ENCODE data around the gene CRABP1. TPM values are rescaled to one million over a fixed set of nuclear protein-coding genes. Genes with fewer than 3 reads are reported as not detected.
"Not testable (repeated sequence)": the region's sequence is repeated elsewhere in the genome, so short reads cannot be mapped to it uniquely, and the experiment has no call there.

CRABP1 gene
- total RNA-seq, 1 donor = not detected

DNA sequence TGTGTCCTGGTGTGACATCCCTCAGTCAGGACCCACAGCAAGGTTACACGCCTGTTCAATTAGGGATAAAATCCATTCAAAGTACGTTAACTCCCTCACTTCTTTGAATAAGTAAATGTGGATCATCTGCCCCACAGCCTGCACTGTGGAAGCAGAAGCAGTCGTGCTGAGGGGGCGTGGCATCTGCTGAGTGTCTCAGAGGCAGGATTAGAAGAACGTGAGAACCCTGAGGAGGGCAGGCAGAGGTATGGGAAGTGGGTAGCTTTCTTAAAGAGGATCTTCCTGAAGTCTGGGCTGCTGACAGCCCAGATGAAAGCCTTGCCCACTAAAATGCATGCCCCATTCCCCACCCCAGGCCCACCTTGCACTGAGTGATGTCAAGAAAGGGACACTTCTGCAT is 28.5 kb downstream of the CRABP1 start:
- TF ChIP-seq, protein P1, sequence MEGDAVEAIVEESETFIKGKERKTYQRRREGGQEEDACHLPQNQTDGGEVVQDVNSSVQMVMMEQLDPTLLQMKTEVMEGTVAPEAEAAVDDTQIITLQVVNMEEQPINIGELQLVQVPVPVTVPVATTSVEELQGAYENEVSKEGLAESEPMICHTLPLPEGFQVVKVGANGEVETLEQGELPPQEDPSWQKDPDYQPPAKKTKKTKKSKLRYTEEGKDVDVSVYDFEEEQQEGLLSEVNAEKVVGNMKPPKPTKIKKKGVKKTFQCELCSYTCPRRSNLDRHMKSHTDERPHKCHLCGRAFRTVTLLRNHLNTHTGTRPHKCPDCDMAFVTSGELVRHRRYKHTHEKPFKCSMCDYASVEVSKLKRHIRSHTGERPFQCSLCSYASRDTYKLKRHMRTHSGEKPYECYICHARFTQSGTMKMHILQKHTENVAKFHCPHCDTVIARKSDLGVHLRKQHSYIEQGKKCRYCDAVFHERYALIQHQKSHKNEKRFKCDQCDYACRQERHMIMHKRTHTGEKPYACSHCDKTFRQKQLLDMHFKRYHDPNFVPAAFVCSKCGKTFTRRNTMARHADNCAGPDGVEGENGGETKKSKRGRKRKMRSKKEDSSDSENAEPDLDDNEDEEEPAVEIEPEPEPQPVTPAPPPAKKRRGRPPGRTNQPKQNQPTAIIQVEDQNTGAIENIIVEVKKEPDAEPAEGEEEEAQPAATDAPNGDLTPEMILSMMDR (IDR thresholded peaks at IDR 0.05; ENCODE audit: insufficient read depth, low read length) = no peak
- H3K4me3 ChIP-seq (ENCODE audit: low read depth, low read length) = no peak overlapping the region
- no peak for DNase-seq (ENCODE audit: low read depth)

DNA sequence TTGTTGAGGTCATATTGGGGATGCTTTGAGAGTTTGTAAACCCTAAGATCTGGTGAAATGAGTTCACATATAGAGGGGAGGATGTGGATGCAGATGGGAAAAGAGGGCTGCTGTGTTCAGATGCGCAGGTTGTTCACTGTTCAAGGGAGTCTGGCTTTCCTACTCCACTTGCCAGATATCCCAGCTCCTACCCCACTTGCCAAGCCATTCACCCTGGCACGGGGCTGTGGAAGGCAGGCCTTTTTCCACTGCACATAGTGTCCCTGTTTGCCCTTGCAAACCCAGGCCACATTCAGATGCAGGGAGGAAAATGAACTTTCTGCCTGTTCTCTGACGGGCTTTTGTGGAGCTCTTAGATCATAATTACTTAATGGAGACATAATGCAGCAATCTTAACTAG is 29.0 kb downstream of the CRABP1 start:
- TF ChIP-seq, protein P1 (IDR thresholded peaks at IDR 0.05; ENCODE audit: insufficient read depth, low read length) = no peak
- H3K4me3 ChIP-seq (ENCODE audit: low read depth, low read length) = no peak overlapping the region
- DNase-seq (ENCODE audit: low read depth) = no peak

DNA sequence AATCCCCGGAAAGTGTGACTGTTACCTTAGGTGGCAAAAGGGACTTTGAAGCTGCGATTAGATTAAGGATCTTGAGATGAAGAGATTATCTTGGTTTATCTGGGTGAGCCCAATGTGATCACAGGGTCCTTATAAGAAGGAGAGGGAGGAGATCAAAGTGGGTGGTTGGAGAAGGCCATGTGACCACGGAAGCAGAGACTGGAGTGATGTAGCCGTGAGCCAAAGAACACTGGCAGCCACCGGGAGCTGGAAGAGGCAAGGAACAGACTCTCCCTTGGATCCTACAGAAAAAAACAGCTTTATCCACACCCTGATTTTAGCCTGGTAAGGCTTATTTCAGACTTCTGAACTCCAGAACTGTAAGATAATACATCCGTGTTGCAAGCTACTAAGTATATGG is 29.9 kb downstream of the CRABP1 start:
- DNase-seq (ENCODE audit: low read depth) = no peak
- TF ChIP-seq, protein P1 (IDR thresholded peaks at IDR 0.05; ENCODE audit: insufficient read depth, low read length) = no peak
- H3K4me3 ChIP-seq (ENCODE audit: low read depth, low read length) = no peak overlapping the region

DNA sequence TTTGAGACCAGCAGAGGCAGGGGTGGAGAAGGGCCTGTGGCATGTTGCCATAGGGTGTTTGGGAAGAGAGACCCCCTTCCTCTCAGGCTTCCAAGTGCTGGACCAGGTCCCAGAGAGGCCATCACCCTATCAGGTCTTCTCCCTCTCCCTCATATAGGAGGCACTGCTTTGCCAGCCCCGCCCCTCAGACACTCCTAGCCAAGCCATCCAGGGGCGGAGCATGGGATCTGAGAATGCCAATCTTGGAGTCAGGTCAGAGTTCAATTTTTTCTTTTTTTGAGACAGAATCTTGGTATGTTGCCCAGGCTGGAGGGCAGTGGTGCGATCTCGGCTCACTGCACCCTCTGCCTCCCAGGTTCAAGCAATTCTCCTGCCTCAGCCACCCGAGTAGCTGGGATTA is 32.7 kb downstream of the CRABP1 start:
- TF ChIP-seq, protein P1 (IDR thresholded peaks at IDR 0.05; ENCODE audit: insufficient read depth, low read length) = no peak
- DNase-seq (ENCODE audit: low read depth) = no peak
- no peak overlapping the region for H3K4me3 ChIP-seq (ENCODE audit: low read depth, low read length)

DNA sequence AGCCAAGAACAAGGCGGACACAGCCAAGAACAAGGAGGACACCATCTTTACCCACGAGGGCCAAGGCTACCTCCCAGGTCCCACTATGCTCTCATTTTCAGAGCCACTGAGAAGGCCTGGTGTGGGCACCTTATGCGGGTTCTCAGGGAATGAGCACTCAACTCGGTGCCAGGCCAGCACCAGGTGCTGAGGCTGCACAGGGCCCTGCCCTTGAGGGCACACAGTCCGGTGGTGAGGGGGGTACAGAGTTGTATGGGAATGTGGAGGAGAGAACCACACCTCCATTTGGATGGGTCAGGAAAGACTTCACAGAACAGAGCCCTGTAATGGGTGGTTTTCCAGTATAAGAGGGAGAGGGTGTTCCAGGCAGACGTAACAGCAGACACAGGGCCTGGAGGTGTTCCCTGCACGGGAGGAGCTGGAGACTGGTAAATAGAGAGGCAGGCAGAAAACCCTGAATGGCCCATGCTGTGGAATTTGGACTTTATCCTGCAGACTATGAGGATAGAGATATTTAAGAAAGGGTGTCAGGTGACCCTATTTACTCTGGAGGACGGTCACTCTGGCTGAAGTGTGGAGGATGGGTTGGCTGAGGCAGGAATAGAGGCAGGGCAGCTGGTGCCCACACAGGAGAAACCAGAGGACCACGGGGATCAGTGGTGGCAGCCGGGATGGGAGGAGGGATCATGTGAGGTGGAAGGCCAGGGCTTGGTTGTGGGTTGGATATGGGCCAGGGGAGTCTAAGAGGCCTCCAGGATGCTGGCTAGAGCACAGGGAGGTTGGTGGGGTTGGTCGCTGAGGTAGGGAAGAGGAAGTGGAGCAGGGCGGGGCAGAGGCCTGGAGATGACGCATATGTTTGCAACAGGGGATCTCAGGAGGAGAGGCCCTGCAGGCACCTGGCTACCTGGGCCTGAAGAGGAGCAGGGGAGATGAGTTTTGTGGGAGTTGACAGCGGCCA is 34.6 kb downstream of the CRABP1 start:
- no peak overlapping the region for H3K4me3 ChIP-seq (ENCODE audit: low read depth, low read length)
- TF ChIP-seq, protein P1 (IDR thresholded peaks at IDR 0.05; ENCODE audit: insufficient read depth, low read length) = no peak
- no peak for DNase-seq (ENCODE audit: low read depth)

DNA sequence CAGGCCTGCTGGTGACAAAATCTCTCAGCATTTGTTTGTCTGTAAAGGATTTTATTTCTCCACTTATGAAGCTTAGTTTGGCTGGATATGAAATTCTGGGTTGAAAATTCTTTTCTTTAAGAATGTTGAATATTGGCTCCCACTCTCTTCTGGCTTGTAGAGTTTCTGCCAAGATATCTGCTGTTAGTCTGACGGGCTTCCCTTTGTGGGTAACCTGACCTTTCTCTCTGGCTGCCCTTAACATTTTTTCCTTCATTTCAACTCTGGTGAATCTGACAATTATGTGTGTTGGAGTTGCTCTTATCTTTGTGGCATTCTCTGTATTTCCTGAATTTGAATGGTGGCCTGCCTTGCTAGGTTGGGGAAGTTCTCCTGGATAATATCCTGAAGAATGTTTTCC is 40.0 kb downstream of the CRABP1 start:
- H3K4me3 ChIP-seq (ENCODE audit: low read depth, low read length); DNase-seq (ENCODE audit: low read depth): not testable (repeated sequence)

DNA sequence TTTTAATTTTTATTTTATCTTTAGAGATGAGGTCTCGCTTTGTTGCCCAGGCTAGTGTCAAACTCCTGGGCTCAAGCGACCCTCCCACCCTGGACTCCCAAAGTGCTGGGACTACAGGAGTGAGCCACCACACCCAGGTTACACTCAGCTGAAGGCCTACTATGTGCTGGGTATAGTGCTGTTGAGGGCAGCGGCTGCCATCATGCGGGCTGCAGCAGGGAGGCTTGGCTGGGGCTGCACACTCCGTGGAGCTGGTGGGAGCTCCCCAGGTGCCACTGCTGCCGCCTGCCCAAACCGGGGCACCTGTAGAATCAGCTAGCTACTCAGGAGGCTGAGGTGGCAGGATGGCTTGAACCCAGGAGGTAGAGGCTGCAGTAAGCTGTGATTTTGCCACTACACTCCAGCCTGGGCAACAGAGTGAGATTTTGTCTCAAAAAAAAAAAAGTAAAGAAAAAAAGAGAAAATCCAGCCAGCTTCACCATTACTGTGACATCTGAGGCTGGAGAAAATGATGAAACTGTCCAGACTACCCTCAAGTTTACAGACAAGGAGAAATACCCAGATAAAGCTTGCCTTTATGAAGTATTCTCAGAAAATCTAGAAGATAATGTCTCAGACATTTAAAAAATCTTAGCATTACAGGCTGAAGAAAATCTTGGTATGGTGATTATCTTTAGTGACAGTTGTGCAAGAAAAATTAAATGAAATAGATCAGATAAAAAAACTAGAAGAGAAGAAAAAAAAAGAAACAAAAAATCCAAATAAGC is 42.1 kb downstream of the CRABP1 start:
- TF ChIP-seq, protein P1 (IDR thresholded peaks at IDR 0.05; ENCODE audit: insufficient read depth, low read length) = no peak
- DNase-seq (ENCODE audit: low read depth) = peak; percentile 21
- no peak overlapping the region for H3K4me3 ChIP-seq (ENCODE audit: low read depth, low read length)
